Measurements from ENCODE around the gene MYMX. TPM values are rescaled to one million over a fixed set of nuclear protein-coding genes. Genes with fewer than 3 reads are reported as not detected.
A peak's percentile ranks its signal among the peaks of the same experiment; 100 is the strongest.

Gene MYMX
- total RNA-seq, 1 donor = not detected

- Histone ChIP-seq H3K4me1 (ENCODE audit: insufficient read depth, low read length) (peaks cover 39% of the 10 kb centered on the region), H3K9me3 (ENCODE audit: low read depth, low read length) (no peaks in the 10 kb centered on the region), H2AFZ (ENCODE audit: low read length) (peak overlapping the region; percentile 60), H3K4me3 (ENCODE audit: insufficient read depth, low read length) (no peak overlapping the region), H3K4me2 (ENCODE audit: insufficient read depth, low read length) (peak overlapping the region; percentile 42), H3K79me2 (ENCODE audit: insufficient read depth, low read length) (no peaks in the 10 kb centered on the region), H3K27ac (ENCODE audit: low read depth, low read length) (peak overlapping the region; percentile 50), H3K36me3 (ENCODE audit: insufficient read depth, low read length) (peaks cover 8% of the 10 kb centered on the region), H4K20me1 (ENCODE audit: insufficient read depth, low read length) (no peaks in the 10 kb centered on the region), H3K27me3 (ENCODE audit: insufficient read depth, low read length) (no peaks in the 10 kb centered on the region)
- DNase-seq (ENCODE audit: insufficient read length, low spot score, missing footprints) = peak; percentile 93
- TF ChIP-seq CTCF (IDR thresholded peaks at IDR 0.05; ENCODE audit: extremely low read depth, low read depth, low read length) = peak; percentile 78
These were observed 17.6 kb downstream of the MYMX start for GRCh38 chr6:44234101-44235025.

GRCh38 chr6:44235269-44235668 lies 18.5 kb downstream of the MYMX start:
- no peak overlapping the region for H3K4me2 ChIP-seq (ENCODE audit: insufficient read depth, low read length)
- no peaks in the 10 kb centered on the region for H3K79me2 ChIP-seq (ENCODE audit: insufficient read depth, low read length)
- no peaks in the 10 kb centered on the region for H3K27me3 ChIP-seq (ENCODE audit: insufficient read depth, low read length)
- H4K20me1 ChIP-seq (ENCODE audit: insufficient read depth, low read length) = no peaks in the 10 kb centered on the region
- no peak overlapping the region for H3K4me3 ChIP-seq (ENCODE audit: insufficient read depth, low read length)
- TF ChIP-seq CTCF (IDR thresholded peaks at IDR 0.05; ENCODE audit: extremely low read depth, low read depth, low read length) = no peak
- H2AFZ ChIP-seq (ENCODE audit: low read length) = peak overlapping the region; percentile 33
- peaks cover 39% of the 10 kb centered on the region for H3K4me1 ChIP-seq (ENCODE audit: insufficient read depth, low read length)
- peaks cover 8% of the 10 kb centered on the region for H3K36me3 ChIP-seq (ENCODE audit: insufficient read depth, low read length)
- H3K27ac ChIP-seq (ENCODE audit: low read depth, low read length) = peak overlapping the region; percentile 2
- H3K9me3 ChIP-seq (ENCODE audit: low read depth, low read length) = no peaks in the 10 kb centered on the region
- DNase-seq (ENCODE audit: insufficient read length, low spot score, missing footprints) = peak; percentile 76

GRCh38 chr6:44235891-44236516 lies 19.3 kb downstream of the MYMX start:
- Histone ChIP-seq H4K20me1 (ENCODE audit: insufficient read depth, low read length) (no peaks in the 10 kb centered on the region), H3K4me3 (ENCODE audit: insufficient read depth, low read length) (no peak overlapping the region), H3K79me2 (ENCODE audit: insufficient read depth, low read length) (no peaks in the 10 kb centered on the region), H3K27ac (ENCODE audit: low read depth, low read length) (no peak overlapping the region), H3K36me3 (ENCODE audit: insufficient read depth, low read length) (peaks cover 8% of the 10 kb centered on the region), H3K9me3 (ENCODE audit: low read depth, low read length) (no peaks in the 10 kb centered on the region), H3K4me2 (ENCODE audit: insufficient read depth, low read length) (no peak overlapping the region), H3K4me1 (ENCODE audit: insufficient read depth, low read length) (peaks cover 39% of the 10 kb centered on the region), H3K27me3 (ENCODE audit: insufficient read depth, low read length) (no peaks in the 10 kb centered on the region), H2AFZ (ENCODE audit: low read length) (no peak overlapping the region)
- TF ChIP-seq CTCF (IDR thresholded peaks at IDR 0.05; ENCODE audit: extremely low read depth, low read depth, low read length) = no peak
- DNase-seq (ENCODE audit: insufficient read length, low spot score, missing footprints) = no peak
